Measurements from ENCODE around the gene RBBP5. TPM values are rescaled to one million over a fixed set of nuclear protein-coding genes. Genes with fewer than 3 reads are reported as not detected.

RBBP5 gene
- total RNA-seq, 4 donors from 2014 or later: 12.8 to 21.5 (median 19.0) TPM

DNA sequence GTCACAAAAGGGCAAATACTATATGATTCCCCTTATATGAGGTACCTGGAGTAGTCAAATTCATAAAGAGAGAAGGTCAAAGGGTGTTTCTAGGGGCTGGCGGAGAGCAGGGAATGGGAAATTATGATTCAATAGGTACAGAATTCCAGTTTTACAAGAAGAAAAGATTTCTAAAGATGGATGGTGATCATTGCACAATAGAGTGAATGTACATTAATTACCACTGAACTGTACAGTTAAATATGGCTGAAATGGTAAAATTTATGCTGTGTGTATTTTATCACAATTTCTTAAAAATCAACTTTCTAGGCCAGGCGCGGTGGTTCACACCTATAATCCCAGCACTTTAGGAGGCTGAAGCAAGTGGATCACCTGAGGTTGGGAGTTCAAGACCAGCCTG is 19.4 kb downstream of the RBBP5 start:
- TF ChIP-seq POLR2AphosphoS5 (IDR thresholded peaks at IDR 0.05): no peak
- TF ChIP-seq POLR2A (IDR thresholded peaks at IDR 0.05): no peak
- no peak for TF ChIP-seq EP300 (IDR thresholded peaks at IDR 0.05)
- TF ChIP-seq, protein P1, sequence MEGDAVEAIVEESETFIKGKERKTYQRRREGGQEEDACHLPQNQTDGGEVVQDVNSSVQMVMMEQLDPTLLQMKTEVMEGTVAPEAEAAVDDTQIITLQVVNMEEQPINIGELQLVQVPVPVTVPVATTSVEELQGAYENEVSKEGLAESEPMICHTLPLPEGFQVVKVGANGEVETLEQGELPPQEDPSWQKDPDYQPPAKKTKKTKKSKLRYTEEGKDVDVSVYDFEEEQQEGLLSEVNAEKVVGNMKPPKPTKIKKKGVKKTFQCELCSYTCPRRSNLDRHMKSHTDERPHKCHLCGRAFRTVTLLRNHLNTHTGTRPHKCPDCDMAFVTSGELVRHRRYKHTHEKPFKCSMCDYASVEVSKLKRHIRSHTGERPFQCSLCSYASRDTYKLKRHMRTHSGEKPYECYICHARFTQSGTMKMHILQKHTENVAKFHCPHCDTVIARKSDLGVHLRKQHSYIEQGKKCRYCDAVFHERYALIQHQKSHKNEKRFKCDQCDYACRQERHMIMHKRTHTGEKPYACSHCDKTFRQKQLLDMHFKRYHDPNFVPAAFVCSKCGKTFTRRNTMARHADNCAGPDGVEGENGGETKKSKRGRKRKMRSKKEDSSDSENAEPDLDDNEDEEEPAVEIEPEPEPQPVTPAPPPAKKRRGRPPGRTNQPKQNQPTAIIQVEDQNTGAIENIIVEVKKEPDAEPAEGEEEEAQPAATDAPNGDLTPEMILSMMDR (IDR thresholded peaks at IDR 0.05): no peak
- no peaks in the 10 kb centered on the region for H3K9me3 ChIP-seq
- H3K4me1 ChIP-seq: no peaks in the 10 kb centered on the region
- peaks cover 91% of the 10 kb centered on the region for H3K36me3 ChIP-seq
- H3K27ac ChIP-seq: no peak overlapping the region
- no peak for DNase-seq (ENCODE audit: low spot score in 2 of 2)
- H3K27me3 ChIP-seq: no peaks in the 10 kb centered on the region
- WGBS: 96% methylated on average over 3 of the region's 3 CpGs
- no peak overlapping the region for H3K4me3 ChIP-seq

DNA sequence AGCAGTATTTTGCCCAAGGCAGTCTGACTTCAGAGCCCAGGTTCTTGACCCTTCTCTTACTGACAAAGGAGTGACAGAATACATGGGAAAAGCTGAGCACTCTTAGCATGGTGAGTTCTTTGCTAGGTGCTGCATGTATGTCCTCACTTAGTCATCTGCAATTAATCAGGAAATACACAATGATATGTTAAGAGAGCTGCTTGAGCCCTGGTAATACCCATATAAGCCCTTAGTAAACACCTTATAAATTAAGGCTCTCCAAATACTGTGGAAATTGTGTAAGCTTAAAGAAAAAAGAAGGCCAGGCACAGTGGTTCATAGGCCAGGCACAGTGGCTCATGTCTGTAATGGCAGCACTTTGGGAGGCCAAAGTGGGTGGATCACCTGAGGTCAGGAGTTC is 23.5 kb downstream of the RBBP5 start:
- Histone ChIP-seq H3K27ac (no peak overlapping the region), H3K4me1 (no peaks in the 10 kb centered on the region), H3K27me3 (no peaks in the 10 kb centered on the region), H3K36me3 (peaks cover 93% of the 10 kb centered on the region), H3K9me3 (no peaks in the 10 kb centered on the region), H3K4me3 (no peak overlapping the region)
- DNase-seq (ENCODE audit: low spot score in 2 of 2): no peak
- no peak for TF ChIP-seq POLR2A (IDR thresholded peaks at IDR 0.05)
- TF ChIP-seq POLR2AphosphoS5 (IDR thresholded peaks at IDR 0.05): no peak
- TF ChIP-seq EP300 (IDR thresholded peaks at IDR 0.05): no peak
- TF ChIP-seq, protein P1 (IDR thresholded peaks at IDR 0.05): no peak

DNA sequence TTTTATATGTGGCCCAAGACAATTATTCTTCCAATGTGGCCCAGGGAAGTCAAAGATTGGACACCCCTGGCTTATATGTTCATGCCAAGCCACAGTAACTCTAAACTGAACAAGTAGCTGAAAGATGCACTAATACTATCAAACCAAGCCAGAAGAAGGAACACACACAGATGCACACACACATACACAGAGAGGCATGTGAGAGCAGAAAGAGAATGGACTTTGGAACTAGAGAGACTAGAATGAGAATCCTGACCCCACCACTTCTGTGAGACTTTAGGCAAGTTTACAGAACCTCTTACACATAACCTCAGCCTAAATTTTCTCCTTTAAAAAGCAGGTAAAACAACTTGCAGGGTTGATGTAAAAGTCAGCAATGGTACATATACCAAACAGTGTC is 26.4 kb downstream of the RBBP5 start:
- Histone ChIP-seq H3K4me3 (no peak overlapping the region), H3K4me1 (peaks cover 10% of the 10 kb centered on the region), H3K9me3 (no peaks in the 10 kb centered on the region), H3K27ac (no peak overlapping the region), H3K36me3 (peaks cover 88% of the 10 kb centered on the region), H3K27me3 (no peaks in the 10 kb centered on the region)
- no peak for DNase-seq (ENCODE audit: low spot score in 2 of 2)
- TF ChIP-seq POLR2A (IDR thresholded peaks at IDR 0.05) (no peak), EP300 (IDR thresholded peaks at IDR 0.05) (no peak), POLR2AphosphoS5 (IDR thresholded peaks at IDR 0.05) (no peak)
- TF ChIP-seq, protein P1 (IDR thresholded peaks at IDR 0.05): no peak

DNA sequence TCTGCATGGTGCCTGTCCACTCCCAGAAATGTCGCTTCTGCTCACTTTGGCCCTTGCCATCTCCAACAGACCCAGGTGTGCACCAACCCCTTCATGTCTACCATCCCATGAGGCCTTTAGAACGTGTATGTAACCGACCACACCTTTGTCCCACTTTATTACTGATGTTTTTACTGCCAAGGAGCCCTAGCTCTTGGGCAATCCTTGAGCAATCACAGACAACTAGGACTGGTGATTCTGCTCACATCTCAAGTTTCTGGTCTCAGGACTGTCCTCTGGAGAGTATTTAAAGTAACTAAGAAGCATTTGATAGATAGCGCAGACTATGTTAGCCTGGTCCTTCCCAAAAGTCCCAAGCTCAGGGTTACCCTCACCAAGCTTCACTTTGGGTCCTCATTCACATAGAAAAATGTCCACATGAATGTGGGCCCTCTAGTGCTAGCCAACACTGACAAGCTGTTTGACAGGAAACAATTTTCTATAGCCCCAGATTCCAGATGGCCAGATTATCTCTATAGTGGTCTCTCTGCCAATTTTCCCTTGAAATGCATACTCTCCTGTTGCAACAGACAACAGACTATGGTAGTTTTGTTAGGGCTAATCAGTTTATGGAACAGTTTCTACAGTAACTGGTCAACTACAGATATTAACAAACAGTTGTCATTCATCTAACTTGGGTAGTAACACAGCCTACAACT is 30.6 kb downstream of the RBBP5 start:
- Histone ChIP-seq H3K4me3 (no peak overlapping the region), H3K27ac (peak overlapping the region; percentile 34), H3K4me1 (peaks cover 10% of the 10 kb centered on the region), H3K9me3 (no peaks in the 10 kb centered on the region), H3K27me3 (no peaks in the 10 kb centered on the region), H3K36me3 (peaks cover 79% of the 10 kb centered on the region)
- TF ChIP-seq POLR2AphosphoS5 (IDR thresholded peaks at IDR 0.05) (no peak), POLR2A (IDR thresholded peaks at IDR 0.05) (no peak), EP300 (IDR thresholded peaks at IDR 0.05) (no peak)
- TF ChIP-seq, protein P1 (IDR thresholded peaks at IDR 0.05): no peak
- DNase-seq (ENCODE audit: low spot score in 2 of 2): no peak
- WGBS: 55% methylated on average over 4 of the region's 4 CpGs

DNA sequence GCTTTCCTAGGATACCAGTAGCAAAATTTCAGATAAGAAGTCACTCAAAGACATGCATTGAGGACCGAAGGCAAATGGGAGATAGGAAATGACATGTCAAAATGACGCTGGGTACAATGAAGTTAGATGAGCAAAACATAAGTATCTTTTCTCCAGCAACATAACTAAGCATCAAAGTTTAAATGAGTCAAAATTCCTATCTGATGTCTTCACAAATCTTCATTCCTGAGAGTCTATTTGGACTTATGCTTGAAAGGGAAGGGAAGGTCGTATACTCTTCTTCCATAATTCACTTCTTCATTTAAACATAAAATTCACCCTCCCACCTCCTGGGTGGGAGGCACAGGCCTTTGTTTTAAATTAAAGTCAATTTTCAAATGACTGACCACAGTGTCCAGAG is 33.4 kb downstream of the RBBP5 start:
- H3K9me3 ChIP-seq: no peaks in the 10 kb centered on the region
- 87% methylated on average over 3 of the region's 3 CpGs for WGBS
- peaks cover 10% of the 10 kb centered on the region for H3K4me1 ChIP-seq
- H3K27me3 ChIP-seq: no peaks in the 10 kb centered on the region
- TF ChIP-seq, protein P1 (IDR thresholded peaks at IDR 0.05): no peak
- no peak for TF ChIP-seq POLR2AphosphoS5 (IDR thresholded peaks at IDR 0.05)
- no peak for TF ChIP-seq EP300 (IDR thresholded peaks at IDR 0.05)
- no peak for TF ChIP-seq POLR2A (IDR thresholded peaks at IDR 0.05)
- H3K27ac ChIP-seq: no peak overlapping the region
- no peak overlapping the region for H3K4me3 ChIP-seq
- DNase-seq (ENCODE audit: low spot score in 2 of 2): no peak
- peaks cover 79% of the 10 kb centered on the region for H3K36me3 ChIP-seq
